NCI-H2029 (cell line): ENCODE measurements around the gene RADIL.

ENCODE experiments used
- DNase-seq: peaks from one replicate; lab custom pipeline; 2025; lab: John Stamatoyannopoulos, UW

RADIL gene

DNA sequence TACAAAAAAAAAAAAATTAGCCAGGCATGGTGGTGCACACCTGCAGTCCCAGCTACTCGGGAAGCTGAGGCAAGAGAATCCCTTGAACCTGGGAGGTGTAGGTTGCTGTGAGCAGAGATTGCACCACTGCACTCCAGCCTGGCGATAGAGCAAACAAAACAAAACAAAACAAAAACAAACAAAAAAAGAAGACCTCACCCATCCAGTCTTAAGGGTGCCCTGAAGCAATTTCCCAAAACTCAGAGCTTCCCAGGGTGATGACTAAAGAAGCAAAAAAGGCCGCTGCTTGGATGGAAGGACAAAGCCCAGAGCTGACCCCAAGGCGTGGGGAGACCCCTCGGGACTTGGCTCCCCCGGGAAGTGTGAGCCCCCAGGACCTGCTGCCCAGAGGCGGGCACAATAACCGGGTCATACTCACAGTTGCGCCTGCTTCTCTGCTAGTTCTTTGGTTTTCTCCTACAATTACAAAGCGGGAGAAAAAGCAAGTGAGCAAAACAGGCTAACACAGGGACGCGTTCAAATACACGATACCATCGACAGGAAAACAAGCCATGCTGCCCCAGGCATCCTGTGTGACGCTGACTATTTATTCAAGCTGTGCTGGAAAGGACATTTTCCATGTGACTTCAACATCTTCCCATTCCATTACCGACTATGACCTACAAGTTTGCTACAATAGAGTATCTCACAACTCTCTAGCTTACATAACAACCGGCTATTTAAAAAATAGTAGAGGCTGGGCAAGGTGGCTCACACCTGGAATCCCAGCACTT is 51.6 kb downstream of the RADIL start:
- DNase-seq, result no peak

DNA sequence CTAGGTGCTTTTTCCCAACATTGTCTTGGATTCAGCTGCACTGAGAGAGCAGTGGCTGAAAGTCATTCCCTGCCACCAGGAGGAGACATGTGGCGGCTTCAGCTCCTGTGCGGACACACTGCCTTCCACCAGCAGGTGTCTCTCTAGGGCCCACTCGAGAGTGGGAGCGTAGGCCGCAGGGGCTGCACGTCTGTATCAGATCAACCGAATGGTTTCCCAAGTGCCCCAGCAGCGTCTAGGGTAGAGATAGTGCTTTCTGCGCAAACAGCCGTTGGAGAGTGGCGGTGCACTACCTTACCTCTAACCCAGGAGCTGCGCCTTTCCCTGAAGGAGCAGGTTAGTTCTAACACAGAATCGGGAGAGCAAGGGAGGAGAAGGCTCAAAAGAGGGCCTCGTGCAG is 53.3 kb downstream of the RADIL start:
- peak; percentile 61 for DNase-seq

DNA sequence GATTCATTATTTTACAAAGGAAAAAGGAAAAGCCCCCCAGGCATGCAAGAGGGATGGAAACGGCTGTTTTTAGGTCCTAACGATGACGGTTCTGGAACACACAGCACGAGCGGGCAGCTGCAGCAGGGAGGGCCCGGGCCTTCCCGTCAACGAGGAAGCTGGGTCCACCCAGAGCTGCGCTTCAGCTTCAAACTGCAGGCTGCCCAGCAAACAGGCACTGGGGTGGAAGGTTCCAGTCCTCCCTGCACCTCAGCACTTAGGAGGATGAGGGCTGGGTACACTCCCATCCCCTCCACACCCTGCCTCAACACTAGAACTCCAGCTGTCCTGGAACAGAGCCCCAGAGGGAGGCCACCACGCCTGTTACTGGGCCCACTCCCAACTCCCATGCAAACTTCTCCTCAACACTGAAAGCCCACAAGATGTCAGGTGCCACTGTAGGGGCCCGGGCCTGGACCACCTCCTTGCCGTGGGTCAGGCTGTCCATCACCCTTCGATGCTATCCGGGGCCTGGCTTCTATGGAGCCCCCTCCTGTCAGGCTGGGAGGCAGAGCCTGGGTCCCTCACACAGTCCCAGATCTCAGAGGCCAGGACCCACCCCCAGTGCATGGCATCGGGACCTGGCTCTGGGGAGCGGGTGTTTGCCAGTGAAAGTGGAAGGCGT is 54.7 kb downstream of the RADIL start:
- no peak for DNase-seq

DNA sequence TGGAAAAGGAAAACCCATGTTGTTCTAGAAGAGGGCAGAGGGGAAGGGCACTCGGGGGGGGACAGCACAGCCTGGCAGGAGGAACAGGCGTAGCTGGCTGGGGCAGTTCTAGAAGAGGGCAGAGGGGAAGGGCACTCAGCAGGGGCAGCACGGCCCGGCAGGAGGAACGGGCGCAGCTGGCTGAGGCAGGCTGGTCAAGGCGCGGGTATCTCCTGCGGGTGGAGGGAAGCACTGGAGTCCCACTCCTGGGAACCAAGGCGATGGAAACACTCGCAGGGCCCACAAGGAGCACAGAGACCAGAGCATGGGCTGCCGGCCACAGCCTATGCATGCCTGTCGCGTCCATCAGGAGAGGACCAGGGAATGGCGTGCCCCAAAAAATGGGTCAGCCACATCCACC is 58.4 kb downstream of the RADIL start:
- DNase-seq, result no peak

DNA sequence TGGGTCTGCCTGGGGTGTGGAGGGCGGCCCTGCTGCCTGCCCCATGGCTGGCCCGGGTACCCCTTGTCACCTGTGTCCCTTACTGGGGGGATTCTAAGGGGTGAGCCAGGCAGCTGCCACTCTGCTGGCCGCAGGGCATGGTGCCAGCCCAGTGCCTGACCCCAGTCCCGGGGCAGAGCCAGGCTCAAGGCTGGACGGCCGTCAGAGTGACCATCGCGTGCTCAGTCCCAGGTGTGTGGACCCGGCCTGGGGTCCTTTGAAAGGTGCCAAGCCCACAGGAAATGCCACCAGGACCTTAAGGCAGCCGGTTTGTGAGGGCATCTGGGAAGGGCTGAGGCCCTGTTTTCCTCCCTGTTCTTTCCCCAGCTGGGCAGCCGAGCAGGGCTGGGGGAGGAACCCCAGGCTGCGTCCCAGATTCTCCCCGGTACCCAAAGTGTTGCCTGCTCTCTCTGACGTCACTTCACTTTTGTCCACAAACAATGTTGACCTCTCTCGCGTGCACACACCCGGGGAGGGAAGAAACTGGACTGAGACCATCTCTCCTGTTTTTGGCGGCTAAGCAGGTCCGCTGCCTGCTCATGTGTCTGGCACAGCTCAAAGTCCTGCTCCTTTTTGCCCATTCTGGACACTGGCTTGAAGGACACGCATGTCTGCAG is 59.3 kb downstream of the RADIL start:
- DNase-seq, result no peak

DNA sequence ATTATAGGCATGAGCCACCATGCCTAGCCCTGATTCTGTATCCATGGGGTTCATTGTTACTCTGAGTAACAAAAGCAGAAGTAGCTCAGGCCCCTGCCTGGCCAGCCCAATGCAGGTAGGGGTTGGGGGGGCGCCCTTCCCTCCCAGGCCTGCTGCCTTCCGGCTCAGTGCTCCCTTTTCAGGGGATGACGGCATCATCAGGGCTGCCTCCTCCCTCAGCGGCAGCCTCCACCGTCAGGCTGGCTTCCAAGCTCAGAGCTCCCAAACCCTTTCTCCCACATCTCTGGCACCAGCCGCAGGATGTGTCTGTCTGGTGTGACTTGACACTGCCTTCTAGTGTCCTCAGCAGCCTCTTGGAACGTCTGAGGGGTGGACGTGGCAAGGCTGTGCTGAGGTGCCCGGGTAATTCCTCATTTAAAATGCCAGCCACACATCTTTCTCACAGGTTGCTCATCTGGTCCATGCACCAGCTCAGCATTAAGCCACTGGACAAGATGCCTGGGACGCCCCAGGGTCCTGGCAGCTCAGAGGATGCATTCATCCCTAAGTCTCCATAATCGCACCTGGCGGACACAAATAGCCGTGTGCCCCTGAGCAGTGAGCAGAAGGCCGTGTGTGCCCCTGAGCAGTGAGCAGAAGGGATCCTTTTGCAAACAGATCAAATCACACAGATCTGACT is 59.9 kb downstream of the RADIL start:
- DNase-seq, result no peak

DNA sequence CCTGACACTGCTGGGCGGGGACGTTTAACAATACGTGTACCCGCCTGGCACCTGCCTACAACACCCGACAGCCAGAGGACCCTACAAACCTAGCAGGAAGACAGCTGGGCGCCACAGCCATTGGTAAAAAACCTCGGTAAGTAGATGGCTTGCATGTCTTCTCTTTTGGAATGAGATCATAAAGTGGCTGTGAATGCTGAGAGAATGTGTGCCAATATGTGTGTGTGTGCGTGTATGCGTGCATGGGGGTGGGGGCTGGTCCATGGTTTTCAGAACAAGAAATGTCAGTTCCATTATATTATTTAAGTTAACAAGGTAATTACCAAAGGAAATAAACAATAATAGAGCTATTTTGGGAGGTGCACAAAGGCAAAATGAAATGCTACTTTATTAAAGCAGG is 60.8 kb downstream of the RADIL start:
- peak; percentile 7 for DNase-seq

DNA sequence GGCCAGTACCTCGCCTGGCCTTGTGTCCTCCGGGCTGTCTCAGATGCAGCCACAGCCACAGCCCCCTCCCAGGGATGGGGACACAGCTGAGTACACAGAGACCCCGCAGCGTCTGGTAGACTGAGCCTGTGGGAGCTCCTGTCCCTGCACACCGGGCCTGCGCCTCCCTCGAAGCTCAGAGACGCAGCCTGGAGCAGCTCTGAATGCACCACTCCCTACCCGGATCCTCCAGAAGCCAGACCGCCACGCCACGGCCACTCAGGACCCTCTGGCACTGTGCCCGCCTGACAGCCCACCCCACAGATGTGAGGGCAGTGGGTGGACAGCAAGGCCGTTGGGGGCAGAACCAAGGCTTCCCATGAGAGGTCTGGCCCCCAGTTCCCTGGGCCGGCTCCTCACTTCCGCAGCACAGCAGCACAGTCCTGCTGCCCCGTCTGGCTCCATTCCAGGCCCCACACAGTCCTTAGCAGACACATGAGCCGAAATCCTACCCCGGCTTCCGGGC is 62.5 kb downstream of the RADIL start:
- no peak for DNase-seq

DNA sequence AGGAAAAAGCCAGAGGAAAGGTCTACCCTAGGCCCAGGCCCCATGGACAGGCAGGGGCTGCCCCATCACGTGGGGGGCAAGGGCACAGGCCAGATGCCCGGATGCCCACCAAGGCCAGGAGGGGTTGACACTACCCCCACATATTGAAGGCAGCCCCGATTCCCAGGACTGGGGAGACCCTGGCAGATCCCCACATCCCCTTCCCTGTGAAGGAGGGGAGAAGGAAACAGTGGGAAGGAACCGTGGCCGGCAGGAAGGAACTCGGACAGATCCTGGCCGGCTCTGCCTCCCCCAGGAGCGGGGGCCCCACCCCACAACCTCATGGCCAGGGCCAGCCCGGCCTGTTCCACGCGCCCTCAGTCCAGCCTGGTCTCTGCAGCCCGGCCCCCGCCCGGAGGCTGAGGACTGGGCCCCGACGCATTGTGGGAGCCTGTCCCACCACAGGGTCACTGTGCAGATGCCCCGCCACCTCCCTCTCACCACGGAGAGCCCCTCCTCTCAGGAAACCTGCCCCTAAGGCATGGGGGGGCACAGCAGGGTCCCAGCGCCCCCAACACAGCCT is 63.0 kb downstream of the RADIL start:
- DNase-seq, result no peak

DNA sequence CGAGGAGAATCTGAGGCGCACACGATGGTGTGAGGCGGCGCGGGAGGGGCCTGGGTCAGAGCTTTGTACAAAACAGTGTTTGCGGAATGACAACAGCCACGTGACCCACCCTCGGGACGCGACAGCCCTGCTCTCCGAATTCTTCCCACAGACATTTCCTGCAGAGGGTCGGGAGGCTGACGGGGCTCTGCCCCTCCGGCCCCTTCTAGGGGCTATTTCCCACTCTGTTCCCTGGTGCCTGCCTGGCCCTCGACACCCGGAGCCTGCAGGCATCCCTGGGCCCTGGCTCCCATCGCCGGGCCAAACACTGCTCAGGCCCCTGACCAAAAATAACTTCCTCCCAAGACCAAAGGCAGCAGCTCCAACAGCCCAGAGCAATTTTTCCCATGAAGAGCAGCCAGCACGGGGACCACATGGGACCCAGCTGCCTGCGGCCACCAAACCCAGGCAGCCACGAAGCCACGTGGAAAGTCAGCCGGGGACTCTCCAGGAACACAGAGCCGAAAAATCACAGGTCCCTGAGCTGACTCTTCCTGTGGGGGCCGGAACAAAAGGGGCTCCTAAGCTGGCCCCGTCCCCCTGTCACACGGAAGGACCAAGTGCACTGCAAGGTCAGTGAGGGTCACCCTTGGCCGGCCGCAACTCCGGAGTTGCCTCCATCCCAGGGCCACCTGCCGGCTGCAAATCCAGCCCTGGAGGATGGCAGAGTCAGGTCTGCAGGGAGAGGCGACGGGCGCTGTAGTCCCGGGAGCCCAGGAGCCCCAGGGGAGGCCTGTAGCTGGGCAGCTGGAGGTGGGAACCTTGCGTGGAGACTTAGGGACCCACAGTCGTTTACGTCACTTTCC is 63.7 kb downstream of the RADIL start:
- DNase-seq, result no peak

DNA sequence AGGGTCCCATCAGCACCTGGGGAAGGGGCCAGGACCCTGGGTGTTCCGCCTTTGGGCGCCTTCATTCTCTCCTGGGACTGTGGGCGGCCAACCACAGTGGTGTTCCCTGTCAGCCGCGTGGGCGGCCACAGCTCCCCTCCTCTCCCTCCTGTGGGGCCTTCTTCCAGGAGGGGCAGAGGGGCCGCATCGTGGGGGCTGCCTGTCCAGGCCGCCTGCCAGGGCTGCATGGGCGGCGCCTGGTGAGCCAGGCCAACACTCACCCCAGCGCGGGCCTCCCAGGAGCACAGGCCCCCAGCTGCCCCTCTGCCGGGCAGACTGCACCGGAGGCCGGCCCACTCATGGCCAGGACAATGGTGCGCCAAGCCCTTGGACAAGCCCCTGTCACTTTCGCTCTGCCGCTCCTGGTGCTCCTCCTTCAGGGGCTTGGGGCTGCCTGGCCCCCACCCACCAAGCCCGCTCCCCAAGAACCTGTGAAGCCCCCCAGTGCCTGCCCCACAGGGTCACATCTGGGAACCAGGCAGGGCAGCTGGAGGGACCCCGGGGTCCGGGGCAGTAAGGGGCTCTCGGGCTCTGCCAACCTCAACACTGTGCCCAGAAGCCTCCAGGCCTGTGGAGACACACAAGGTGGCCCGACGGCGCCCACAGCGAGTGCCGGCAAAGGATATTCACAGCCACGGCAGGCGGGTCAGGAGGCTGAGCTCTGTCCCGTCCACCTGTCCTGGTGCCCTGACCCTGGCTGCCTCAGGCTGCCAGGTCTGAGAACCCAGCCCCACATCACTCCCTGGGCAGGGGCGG is 65.3 kb downstream of the RADIL start:
- no peak for DNase-seq

DNA sequence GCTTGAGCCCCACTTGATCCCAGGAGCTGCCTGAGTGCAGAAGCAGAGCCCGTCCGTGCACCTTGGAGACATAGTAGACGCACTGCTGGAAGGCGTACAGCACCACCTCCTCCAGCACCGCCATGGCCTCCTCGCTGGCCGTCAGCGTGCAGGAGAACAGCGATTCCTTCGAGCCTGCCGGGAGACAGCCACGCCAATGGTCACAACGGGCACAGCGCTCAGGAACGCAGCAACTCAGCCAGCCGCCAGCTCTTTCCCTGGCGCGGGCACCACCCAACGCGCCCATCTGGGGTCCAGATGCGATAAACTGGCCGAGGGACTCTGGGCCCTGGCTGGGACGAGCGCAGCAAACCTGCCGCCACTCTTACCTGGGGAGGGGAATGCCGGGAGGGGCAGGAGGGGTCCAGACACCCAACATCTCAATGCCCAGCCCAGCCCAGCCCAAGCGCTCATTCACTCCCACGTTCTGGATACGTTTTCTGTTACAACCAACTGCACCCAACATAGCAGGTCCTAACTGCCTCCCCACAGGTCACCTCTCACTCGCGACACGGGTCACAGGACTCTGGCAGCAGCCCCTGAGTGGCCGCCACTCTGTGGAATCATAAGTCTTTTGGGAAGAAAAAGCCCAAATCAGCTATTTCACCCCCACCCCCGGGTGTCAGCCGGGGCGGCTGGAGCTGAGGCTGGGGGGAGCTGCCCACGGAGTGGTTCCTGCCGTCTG is 66.2 kb downstream of the RADIL start:
- DNase-seq, result no peak

DNA sequence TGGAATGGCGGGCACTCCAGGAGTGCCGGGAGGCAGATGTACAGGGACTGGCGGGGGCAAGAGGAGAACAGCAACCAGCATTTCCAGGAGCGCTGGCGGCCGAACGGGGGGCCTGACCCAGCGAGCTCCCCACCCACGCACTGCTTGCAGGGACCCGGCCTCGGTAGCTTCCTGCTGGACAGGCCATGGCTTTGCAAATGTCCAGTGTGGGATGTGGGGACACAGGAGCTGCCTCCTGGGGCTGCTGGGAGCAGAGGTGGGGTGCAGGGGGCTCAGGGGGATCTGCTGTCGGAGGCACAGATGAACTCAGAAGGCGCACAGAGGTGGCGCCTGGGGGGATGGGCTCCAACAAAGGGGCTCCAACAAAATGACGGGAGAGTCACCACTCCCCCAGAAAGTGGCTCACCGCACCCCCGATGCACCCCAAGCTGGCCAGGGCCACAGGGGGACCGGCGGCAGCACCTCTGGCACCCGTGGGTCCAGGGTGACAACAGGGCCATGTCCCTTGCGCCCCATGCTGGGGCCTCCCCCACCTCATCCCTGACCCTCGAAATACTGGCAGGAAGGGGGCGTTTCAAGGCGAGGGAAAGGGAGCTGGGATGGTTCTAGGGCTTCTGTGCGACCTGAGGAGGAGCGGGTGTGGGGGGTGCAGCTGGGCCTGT is 67.0 kb downstream of the RADIL start:
- DNase-seq, result no peak

DNA sequence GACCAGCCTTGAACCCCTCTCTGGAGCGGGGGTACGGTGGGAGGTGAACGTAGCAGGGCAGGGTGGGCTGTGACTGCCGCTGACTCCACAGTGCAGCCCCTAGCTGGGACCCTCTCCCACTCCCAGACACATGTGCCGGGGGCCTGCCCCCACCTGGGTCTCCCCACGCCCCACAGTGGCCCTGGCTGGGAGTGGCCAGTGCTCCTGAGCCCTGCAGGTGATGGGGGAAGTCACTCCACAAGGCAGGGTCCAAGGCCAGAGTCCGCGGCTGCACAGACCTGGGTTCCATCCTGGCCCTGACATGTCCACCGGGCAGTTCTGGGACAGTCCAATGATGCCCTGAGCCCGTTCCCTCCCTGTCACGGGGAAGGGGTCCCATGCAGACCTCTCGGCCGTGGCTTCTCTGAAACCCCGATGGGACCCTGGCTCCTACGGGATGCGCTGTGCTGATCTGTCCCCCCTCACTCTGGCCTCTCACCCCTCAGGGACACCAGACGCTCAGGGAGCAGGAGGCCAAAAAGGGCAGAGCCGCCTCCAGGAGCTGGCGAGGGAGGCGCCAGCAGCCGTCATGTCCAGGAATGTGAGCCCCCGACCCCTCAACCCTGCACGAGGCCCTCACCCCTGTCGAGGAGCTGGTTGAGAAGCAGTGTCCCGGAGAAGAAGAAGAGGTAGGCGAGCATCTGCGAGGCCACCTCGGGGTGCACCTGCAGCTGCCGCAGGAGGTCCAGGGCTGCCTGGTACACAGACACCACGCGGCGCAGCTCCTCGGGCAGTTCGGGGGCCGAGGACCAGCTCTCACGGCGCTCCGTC is 67.7 kb downstream of the RADIL start:
- no peak for DNase-seq

DNA sequence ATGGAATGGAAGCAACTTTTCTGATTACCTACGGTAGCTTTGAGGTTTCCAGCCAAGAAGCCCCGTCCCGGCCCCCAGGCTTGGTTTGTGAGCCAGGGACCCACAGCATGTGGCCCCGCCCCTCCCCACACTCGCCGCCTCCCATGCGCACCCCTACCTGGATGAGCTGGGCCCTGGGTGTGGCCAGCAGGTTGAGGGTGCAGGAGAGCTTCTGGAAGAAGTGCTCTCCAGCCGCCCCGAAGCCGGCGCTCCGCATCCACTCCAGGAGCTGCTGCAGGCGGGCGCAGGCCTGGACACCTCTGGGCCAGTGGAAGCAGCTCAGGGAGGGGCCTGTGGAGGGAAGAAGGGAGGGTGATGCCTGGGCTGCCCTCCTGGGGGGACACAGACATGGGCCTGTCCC is 68.4 kb downstream of the RADIL start:
- DNase-seq, result no peak

DNA sequence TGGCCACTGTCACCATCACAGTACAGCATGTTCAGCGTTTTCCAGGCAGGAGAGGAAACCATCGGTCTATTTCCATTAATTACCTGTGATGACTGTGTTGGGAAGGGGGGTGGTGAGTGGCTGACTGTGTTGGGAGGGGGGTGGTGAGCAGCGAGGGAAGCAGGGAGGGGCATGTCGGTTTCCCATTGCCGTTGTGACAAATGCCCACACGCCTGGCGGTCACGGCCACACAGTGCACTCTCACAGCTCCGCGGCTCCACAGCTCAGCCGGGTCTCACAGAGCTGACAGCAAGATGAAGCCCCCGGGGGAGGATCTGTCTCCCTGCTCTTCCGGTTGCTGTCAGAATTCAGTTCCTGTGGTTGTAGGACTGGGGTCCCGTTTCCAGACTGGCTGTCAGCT is 69.1 kb downstream of the RADIL start:
- DNase-seq, result no peak

DNA sequence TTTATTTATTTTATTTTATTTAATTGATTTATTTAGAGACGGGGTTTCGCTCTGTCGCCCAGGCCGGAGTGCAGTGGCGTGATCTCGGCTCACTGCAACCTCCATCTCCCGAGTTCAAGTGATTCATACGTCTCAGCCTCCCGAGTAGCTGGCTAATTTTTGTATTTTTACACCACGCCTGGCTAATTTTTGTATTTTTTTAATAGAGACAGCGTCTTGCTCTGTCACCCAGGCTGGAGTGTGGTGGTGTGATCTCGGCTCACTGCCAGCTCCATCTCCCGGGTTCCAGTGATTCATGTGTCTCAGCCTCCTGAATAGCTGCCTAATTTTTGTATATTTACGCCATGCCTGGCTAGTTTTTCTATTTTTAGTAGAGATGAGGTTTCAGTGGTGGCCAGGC is 73.8 kb downstream of the RADIL start:
- no peak for DNase-seq

DNA sequence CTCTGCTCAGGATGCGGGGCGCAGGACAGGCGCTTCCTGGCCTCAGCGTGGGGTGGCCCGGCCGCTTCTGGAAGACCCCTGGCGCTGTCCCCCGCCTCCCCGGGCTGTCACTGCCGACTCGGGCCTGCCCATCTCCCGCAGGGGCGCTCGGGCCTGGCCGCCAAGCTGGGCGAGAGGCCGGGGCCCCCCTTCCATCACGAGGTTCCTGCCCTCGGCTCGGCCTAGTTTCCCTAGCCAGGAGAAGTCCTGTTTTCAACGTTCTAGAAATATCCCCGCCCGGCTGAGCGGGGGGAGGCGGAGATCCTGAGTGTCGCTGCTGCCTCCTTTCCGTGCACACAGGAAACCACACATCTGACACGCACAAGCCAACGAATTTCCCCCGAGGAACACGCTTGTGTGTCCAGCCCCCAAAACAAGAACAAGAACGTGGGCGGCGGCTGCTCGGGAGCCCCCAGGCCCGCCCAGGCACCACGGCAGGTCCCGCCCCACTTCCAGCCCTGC is 74.4 kb downstream of the RADIL start:
- DNase-seq, result no peak
